PC-3 (cell line): ENCODE results near the gene SH3GL3.

Source experiments
- CTCF ChIP-seq: fragments of 300-600 bp; sonication (generic); conservative IDR thresholded peaks from 2 replicates; pipeline ENCODE4 v1.5.1; 2017; ENCODE audit warnings: antibody characterized with exemption, low read depth, mild to moderate bottlenecking, low read length
- EZH2 ChIP-seq: fragments of 300-600 bp; sonication (generic); IDR thresholded peaks from one replicate; pipeline ENCODE4 v1.6.1; 2017; ENCODE audit warnings: antibody characterized with exemption, mild to moderate bottlenecking, low read length; ENCODE audit not compliant: unreplicated experiment

DNA sequence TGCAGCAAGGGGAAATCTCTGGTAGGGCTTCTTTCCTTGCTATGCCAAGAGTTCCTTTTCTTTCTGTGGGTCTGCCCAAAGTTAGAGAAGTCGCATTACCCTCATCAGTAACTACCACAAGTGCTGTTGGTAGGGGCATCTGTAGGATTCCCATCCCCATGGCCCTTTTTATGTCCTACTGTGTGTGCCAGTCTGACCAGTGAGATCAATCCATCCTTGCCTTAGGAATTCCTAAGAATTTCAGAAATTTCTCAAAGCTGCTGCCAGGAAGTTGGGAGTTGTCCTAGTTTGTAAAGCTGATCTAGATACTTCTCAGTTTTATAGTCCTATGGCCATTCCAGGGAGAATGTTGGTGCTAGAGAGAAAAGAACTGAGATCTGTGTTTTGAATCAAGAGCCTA is 36.5 kb downstream of the SH3GL3 start:
- TF ChIP-seq CTCF, result no peak
- TF ChIP-seq EZH2, result no peak
